Kidney epithelial cell (primary cell): ENCODE results near the gene TAGLN2. TPM values are rescaled to one million over a fixed set of nuclear protein-coding genes. Genes with fewer than 3 reads are reported as not detected.
A peak's percentile ranks its signal among the peaks of the same experiment; 100 is the strongest.

Source experiments
- DNase-seq: peaks from one replicate; pipeline ENCODE4 v3.0.0-alpha.2; 2010; ENCODE audit warnings: low read depth
- H3K27me3 ChIP-seq: 2 replicates; pipeline ENCODE4 v1.6.0; 2011; ENCODE audit warnings: low read length; ENCODE audit not compliant: control insufficient read depth, insufficient read depth
- H3K36me3 ChIP-seq: 2 replicates; pipeline ENCODE4 v1.5.1; 2011; ENCODE audit warnings: low read length; ENCODE audit not compliant: control insufficient read depth, insufficient read depth
- H3K4me3 ChIP-seq: 2 replicates; pipeline ENCODE4 v1.5.1; 2011; ENCODE audit warnings: low read depth, mild to moderate bottlenecking, control low read depth, low read length
- CTCF ChIP-seq: IDR thresholded peaks from 2 replicates; pipeline ENCODE4 v1.5.1; 2011; ENCODE audit warnings: mild to moderate bottlenecking, moderate library complexity, low read length, control low read depth, inconsistent platforms; ENCODE audit not compliant: insufficient read depth, poor library complexity, severe bottlenecking
- total RNA-seq: library from RNA; depleted of rRNA; stranded (reverse); fragments of >200 nt; gene quantifications from 2 replicates; pipeline ENCODE4 v1.2.3, GENCODE V29; 2015

The TAGLN2 gene
- total RNA-seq, 1 donor from 2014 or later: 719 TPM

- TF ChIP-seq CTCF: no peak
- H3K4me3 ChIP-seq: no peak overlapping the region
- H3K27me3 ChIP-seq: no peaks in the 10 kb centered on the region
- no peak for DNase-seq
- H3K36me3 ChIP-seq: no peaks in the 10 kb centered on the region
Measured at GRCh38 chr1:159896546-159896930, 28.8 kb downstream of the TAGLN2 start.

GRCh38 chr1:159895836-159896545 lies 29.3 kb downstream of the TAGLN2 start:
- no peak overlapping the region for H3K4me3 ChIP-seq
- H3K27me3 ChIP-seq: no peaks in the 10 kb centered on the region
- TF ChIP-seq CTCF: no peak
- DNase-seq: no peak
- H3K36me3 ChIP-seq: no peaks in the 10 kb centered on the region

GRCh38 chr1:159895286-159895685 lies 30.0 kb downstream of the TAGLN2 start:
- Histone ChIP-seq H3K4me3 (no peak overlapping the region), H3K27me3 (no peaks in the 10 kb centered on the region), H3K36me3 (no peaks in the 10 kb centered on the region)
- no peak for DNase-seq
- TF ChIP-seq CTCF: no peak

GRCh38 chr1:159892944-159893343 lies 32.4 kb downstream of the TAGLN2 start:
- DNase-seq: no peak
- no peaks in the 10 kb centered on the region for H3K27me3 ChIP-seq
- peak; percentile 16 for TF ChIP-seq CTCF
- H3K36me3 ChIP-seq: no peaks in the 10 kb centered on the region
- no peak overlapping the region for H3K4me3 ChIP-seq

GRCh38 chr1:159891275-159892157 lies 33.8 kb downstream of the TAGLN2 start:
- TF ChIP-seq CTCF: peak; percentile 100

More at GRCh38 chr1:159891275-159892157, 33.8 kb downstream of the TAGLN2 start:
- H3K27me3 ChIP-seq: no peaks in the 10 kb centered on the region
- no peaks in the 10 kb centered on the region for H3K36me3 ChIP-seq
- DNase-seq: peak; percentile 65
- H3K4me3 ChIP-seq: no peak overlapping the region
